Natural killer cell (primary cell): ENCODE data around the gene MTIF3. TPM values are rescaled to one million over a fixed set of nuclear protein-coding genes. Genes with fewer than 3 reads are reported as not detected.

Experiments used
- ATAC-seq, 3 donors: fragments of 150-1000 bp in 2 of 3; fragments of 200-7000 bp in 1 of 3; cut with Tn5 transposase; 1 replicate in 1 of 3; 2 replicates in 2 of 3; pipeline ENCODE4 v1.10.0; 2021; ENCODE audit warnings: mild to moderate bottlenecking in 2 of 3, moderate library complexity in 2 of 3
- DNase-seq, 2 donors: peaks; one replicate each; pipeline versions ENCODE4 v3.0.0 to v3.0.0-alpha.2; 2013 to 2021; ENCODE audit warnings: mixed read lengths in 1 of 2
- H3K27ac ChIP-seq: one replicate; pipeline ENCODE4 v1.5.1; 2013; ENCODE audit warnings: mild to moderate bottlenecking, low read length
- H3K27me3 ChIP-seq: one replicate; pipeline ENCODE4 v1.6.1; 2013; ENCODE audit warnings: low read length; ENCODE audit not compliant: control insufficient read depth, insufficient read depth
- H3K36me3 ChIP-seq: one replicate; pipeline ENCODE4 v1.6.1; 2013; ENCODE audit warnings: low read length; ENCODE audit not compliant: control insufficient read depth, insufficient read depth
- H3K4me1 ChIP-seq: one replicate; pipeline ENCODE4 v1.6.1; 2013; ENCODE audit warnings: low read length; ENCODE audit not compliant: control insufficient read depth, insufficient read depth
- H3K4me3 ChIP-seq: one replicate; pipeline ENCODE4 v1.5.1; 2013; ENCODE audit warnings: low read length
- H3K9me3 ChIP-seq: one replicate; pipeline ENCODE4 v1.6.1; 2013; ENCODE audit warnings: low read length; ENCODE audit not compliant: control insufficient read depth, insufficient read depth
- H3K27ac Mint-ChIP-seq, 2 donors: one replicate each; pipeline ENCODE4 v1.8.0; 2022; ENCODE audit warnings: mild to moderate bottlenecking in 2 of 2, mixed read lengths in 2 of 2, moderate library complexity in 1 of 2
- H3K27me3 Mint-ChIP-seq, 2 donors: one replicate each; pipeline ENCODE4 v1.8.0; 2022; ENCODE audit warnings: low read depth in 2 of 2, mixed read lengths in 2 of 2
- H3K36me3 Mint-ChIP-seq: one replicate; pipeline ENCODE4 v1.8.0; 2022; ENCODE audit warnings: mixed read lengths
- H3K4me1 Mint-ChIP-seq, 2 donors: one replicate each; pipeline ENCODE4 v1.8.0; 2022; ENCODE audit warnings: mixed read lengths in 2 of 2
- H3K4me3 Mint-ChIP-seq: one replicate; pipeline ENCODE4 v1.8.0; 2022; ENCODE audit warnings: mild to moderate bottlenecking, moderate library complexity, mixed read lengths
- H3K9me3 Mint-ChIP-seq, 2 donors: one replicate each; pipeline ENCODE4 v1.8.0; 2022; ENCODE audit warnings: mixed read lengths in 2 of 2
- WGBS: methylation state at CpG from one replicate; pipeline ENCODE4 v1.1.7; 2013; ENCODE audit warnings: missing lambda C conversion rate; ENCODE audit not compliant: insufficient coverage; 5-methylcytosine and 5-hydroxymethylcytosine counted together
- intact Hi-C: fragments of 100-400 bp; cut with micrococcal nuclease; formaldehyde crosslinking; loops from one replicate; pipeline ENCODE4 v1.14.2; 2022
- total RNA-seq, 4 donors: library from RNA; stranded (reverse); fragments of 120-200 nt in 1 of 4; gene quantifications; one replicate each; pipeline versions ENCODE4 v1.2.3 to v1.2.4, GENCODE V29; 2013 to 2022
- TF ChIP-seq, protein P1 (sequence below): fragments of 200-600 bp; IDR thresholded peaks from one replicate; pipeline ENCODE4 v1.8.0; 2022; ENCODE audit warnings: antibody characterized with exemption

Gene MTIF3
- total RNA-seq, 3 donors from 2014 or later (not counting 1 experiment from before 2014, with no cell fraction given) = 30.2 to 56.6 (median 36.8) TPM

DNA sequence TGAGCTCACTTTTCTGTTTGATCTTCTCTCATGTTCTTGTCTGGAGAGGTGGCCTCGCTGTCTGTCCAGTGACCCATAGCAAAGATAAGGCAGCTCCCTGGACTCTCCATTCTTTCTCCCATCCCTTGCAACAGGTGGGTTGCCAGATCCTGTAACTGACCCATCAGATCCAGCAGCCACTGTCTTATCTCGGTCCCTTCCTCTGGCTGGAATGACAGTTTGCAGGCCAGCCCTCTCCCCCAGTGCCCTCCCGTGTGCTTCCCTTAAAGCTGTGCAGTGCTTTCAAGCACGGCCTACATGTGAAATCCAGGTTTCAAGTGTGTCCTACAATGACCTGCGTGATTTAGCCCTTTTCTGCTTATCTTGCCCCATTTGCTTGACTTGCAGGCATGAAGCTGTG is 22.2 kb downstream of the MTIF3 start:
- Mint-ChIP-seq H3K27ac (peak overlapping the region; percentile 92 to 94), H3K36me3 (peaks cover 11% of the 10 kb centered on the region), H3K4me3 (peak overlapping the region; percentile 58), H3K9me3 (no peaks in the 10 kb centered on the region), H3K27me3 (no peaks in the 10 kb centered on the region), H3K4me1 (peaks cover 60 to 63% of the 10 kb centered on the region in 2 donors)
- ATAC-seq = no peak
- intact Hi-C loops = loop anchor here (5.0 kb wide), 1 partner anchor 34 kb away; no protein-coding TSS in a partner anchor
- WGBS = 92% methylated on average over 5 of the region's 5 CpGs
- no peaks in the 10 kb centered on the region for H3K27me3 ChIP-seq
- TF ChIP-seq, protein P1, sequence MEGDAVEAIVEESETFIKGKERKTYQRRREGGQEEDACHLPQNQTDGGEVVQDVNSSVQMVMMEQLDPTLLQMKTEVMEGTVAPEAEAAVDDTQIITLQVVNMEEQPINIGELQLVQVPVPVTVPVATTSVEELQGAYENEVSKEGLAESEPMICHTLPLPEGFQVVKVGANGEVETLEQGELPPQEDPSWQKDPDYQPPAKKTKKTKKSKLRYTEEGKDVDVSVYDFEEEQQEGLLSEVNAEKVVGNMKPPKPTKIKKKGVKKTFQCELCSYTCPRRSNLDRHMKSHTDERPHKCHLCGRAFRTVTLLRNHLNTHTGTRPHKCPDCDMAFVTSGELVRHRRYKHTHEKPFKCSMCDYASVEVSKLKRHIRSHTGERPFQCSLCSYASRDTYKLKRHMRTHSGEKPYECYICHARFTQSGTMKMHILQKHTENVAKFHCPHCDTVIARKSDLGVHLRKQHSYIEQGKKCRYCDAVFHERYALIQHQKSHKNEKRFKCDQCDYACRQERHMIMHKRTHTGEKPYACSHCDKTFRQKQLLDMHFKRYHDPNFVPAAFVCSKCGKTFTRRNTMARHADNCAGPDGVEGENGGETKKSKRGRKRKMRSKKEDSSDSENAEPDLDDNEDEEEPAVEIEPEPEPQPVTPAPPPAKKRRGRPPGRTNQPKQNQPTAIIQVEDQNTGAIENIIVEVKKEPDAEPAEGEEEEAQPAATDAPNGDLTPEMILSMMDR = no peak
- peaks cover 54% of the 10 kb centered on the region for H3K36me3 ChIP-seq
- H3K4me1 ChIP-seq = peaks cover 58% of the 10 kb centered on the region
- no peak for DNase-seq
- H3K9me3 ChIP-seq = no peaks in the 10 kb centered on the region
- H3K27ac ChIP-seq = peak overlapping the region; percentile 88
- no peak overlapping the region for H3K4me3 ChIP-seq

DNA sequence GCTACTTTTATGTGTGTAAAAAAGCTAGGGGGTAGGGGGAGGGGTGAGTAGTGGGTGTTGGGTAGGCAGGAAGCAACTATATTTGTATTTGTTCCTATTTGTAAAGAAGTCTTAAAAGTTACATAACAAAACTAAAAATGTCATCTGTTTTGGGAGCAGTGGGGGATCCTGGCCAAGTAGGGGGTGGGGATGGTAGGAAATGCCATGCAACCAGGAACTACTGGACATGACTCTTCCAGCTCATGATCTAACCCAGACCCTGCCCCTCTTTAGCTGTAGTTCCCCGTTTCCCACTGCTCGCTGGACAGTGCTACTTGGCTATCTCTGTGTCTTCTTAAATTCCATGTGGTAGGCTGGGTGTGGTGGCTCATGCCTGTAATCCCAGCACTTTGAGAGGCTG is 22.7 kb downstream of the MTIF3 start:
- peak overlapping the region; percentile 87 for H3K4me3 Mint-ChIP-seq
- ATAC-seq (no peak), DNase-seq (peak in 1 of 2 donors; percentile 32)
- no peaks in the 10 kb centered on the region for H3K27me3 Mint-ChIP-seq
- intact Hi-C loops = loop anchor here (2.0 to 5.0 kb wide), 3 partner anchors 13 to 193 kb away; partner anchors contain the start of genes LNX2 and POLR1D
- TF ChIP-seq, protein P1 = no peak
- peak overlapping the region; percentile 88 for H3K27ac ChIP-seq
- 87% methylated on average over 2 of the region's 2 CpGs for WGBS
- H3K4me3 ChIP-seq = no peak overlapping the region
- H3K9me3 Mint-ChIP-seq = no peaks in the 10 kb centered on the region
- H3K9me3 ChIP-seq = no peaks in the 10 kb centered on the region
- peaks cover 58 to 59% of the 10 kb centered on the region in 2 donors for H3K4me1 Mint-ChIP-seq
- peaks cover 11% of the 10 kb centered on the region for H3K36me3 Mint-ChIP-seq
- peaks cover 56% of the 10 kb centered on the region for H3K4me1 ChIP-seq
- H3K27ac Mint-ChIP-seq = peak overlapping the region; percentile 92 to 94
- peaks cover 49% of the 10 kb centered on the region for H3K36me3 ChIP-seq
- no peaks in the 10 kb centered on the region for H3K27me3 ChIP-seq

DNA sequence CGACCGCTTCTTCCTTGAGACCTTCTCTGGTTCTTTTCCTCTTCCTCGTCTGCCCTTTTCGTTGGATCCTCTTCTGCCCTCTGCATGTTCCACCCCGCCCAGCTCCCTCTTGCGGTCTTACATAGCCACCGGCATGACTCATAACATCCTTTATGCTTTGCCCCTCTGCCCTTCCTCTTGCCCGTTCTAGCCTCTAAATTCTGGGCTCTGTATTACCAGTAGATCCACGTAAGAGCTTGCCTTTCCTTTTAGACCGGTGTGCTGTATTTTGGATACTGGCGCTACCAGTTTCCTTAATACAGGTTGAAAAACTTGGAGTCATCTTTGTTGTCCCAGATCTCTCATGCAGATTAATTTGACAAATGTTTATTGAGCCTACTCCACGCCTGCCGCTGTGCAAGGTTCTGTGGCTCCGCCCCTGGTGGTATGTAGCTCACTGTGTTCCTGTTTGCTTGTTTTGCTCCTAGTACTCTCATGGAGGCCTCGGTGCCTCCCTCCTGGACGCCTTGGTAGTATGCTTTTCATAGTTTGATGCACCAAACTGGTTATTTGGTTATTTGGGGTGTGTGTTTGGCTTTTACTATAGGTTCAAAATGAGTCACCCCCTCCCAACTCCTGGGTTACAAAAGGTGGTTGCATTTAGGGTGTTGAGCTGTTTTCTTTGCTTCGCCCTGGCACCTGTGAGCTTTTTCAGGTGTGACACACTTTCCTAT is 24.3 kb downstream of the MTIF3 start:
- H3K27me3 Mint-ChIP-seq = no peaks in the 10 kb centered on the region
- ATAC-seq (peak; percentile 72 to 85 (median 73)), DNase-seq (peak; percentile 70 to 90)
- H3K27ac Mint-ChIP-seq = peak overlapping the region; percentile 92 to 94
- H3K4me3 Mint-ChIP-seq = peak overlapping the region; percentile 87
- peaks cover 8% of the 10 kb centered on the region for H3K36me3 Mint-ChIP-seq
- under 1% methylated on average over 16 of the region's 17 CpGs for WGBS
- no peaks in the 10 kb centered on the region for H3K9me3 Mint-ChIP-seq
- H3K36me3 ChIP-seq = peaks cover 34% of the 10 kb centered on the region
- H3K4me1 Mint-ChIP-seq = peaks cover 48 to 49% of the 10 kb centered on the region in 2 donors
- peaks cover 48% of the 10 kb centered on the region for H3K4me1 ChIP-seq
- TF ChIP-seq, protein P1 = peak; percentile 29
- intact Hi-C loops = loop anchor here (1.0 to 5.0 kb wide), 4 partner anchors 15 to 195 kb away; partner anchors contain the start of genes LNX2, MTIF3 and POLR1D
- H3K9me3 ChIP-seq = no peaks in the 10 kb centered on the region
- peak overlapping the region; percentile 88 for H3K27ac ChIP-seq
- H3K27me3 ChIP-seq = no peaks in the 10 kb centered on the region
- peak overlapping the region; percentile 73 for H3K4me3 ChIP-seq
